ENCODE measurements around the gene ADGRG6.

Gene ADGRG6

DNA sequence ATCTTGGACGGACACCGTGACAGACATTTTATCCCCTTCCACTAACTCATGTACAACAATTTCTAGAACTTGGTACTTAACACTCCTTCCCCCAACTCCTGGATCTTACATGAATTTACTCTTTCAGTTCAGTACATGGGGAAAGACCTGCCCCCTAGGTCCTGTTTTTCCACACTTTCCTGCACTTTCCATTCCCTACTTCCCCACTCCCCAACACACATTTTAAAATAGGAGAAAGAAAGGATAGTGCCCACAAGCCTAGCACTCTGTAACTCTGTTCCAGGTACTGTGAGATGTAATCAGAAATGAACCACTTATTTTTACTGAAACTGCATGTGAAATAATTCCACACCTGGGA is 1.3 kb downstream of the ADGRG6 start:
- TF ChIP-seq, protein P1, sequence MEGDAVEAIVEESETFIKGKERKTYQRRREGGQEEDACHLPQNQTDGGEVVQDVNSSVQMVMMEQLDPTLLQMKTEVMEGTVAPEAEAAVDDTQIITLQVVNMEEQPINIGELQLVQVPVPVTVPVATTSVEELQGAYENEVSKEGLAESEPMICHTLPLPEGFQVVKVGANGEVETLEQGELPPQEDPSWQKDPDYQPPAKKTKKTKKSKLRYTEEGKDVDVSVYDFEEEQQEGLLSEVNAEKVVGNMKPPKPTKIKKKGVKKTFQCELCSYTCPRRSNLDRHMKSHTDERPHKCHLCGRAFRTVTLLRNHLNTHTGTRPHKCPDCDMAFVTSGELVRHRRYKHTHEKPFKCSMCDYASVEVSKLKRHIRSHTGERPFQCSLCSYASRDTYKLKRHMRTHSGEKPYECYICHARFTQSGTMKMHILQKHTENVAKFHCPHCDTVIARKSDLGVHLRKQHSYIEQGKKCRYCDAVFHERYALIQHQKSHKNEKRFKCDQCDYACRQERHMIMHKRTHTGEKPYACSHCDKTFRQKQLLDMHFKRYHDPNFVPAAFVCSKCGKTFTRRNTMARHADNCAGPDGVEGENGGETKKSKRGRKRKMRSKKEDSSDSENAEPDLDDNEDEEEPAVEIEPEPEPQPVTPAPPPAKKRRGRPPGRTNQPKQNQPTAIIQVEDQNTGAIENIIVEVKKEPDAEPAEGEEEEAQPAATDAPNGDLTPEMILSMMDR (IDR thresholded peaks at IDR 0.05; ENCODE audit: low read depth, low read length, missing control alignments) = no peak

DNA sequence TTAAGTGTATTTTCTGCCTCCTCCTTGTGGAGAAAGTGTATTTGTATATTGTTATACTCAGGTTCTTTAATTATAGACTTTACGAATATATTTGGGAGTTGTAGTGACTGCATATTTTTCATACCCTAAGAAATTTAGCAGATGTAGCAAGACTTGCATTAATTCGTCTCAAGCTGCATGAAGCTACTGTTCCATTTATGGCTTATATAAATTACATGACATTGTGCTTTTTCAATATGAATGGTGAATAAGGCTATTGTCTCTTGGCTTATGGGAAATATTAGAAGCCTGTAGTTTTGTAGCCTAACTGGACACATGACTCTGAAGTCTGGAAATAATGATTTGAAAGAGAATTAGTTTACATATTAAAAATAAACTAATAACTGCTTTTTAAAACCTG is 2.4 kb downstream of the ADGRG6 start:
- DNase-seq (ENCODE audit: extremely low read depth, low read depth) = no peak
- TF ChIP-seq, protein P1 (IDR thresholded peaks at IDR 0.05; ENCODE audit: low read depth, low read length, missing control alignments) = no peak
- no peak overlapping the region for H3K4me3 ChIP-seq (replicated peaks; ENCODE audit: low read depth, low read length)

More for the DNA sequence above, 1.3 kb downstream of the ADGRG6 start:
- H3K4me3 ChIP-seq (replicated peaks; ENCODE audit: low read depth, low read length) = no peak overlapping the region
- no peak for DNase-seq (ENCODE audit: extremely low read depth, low read depth)

DNA sequence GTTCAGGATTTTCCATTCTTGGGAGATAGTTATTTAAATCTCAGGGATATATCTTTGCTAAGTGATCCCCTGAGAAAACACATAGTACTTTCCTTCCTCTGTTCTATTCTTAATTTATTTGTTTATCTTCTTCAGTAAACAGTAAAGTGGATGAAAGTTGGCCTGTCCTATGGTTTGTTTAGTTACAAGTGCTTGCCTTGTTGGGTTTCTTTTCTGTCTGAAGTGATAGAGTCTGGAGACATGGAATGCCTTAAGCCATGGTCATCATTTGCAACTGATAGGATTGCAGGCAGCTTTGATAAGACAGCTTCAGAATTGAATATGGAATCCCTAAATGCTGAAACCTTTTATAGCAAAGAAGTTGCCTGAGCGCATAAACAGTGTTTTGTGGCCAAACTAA is 4.9 kb downstream of the ADGRG6 start:
- TF ChIP-seq, protein P1 (IDR thresholded peaks at IDR 0.05; ENCODE audit: low read depth, low read length, missing control alignments) = no peak
- H3K4me3 ChIP-seq (replicated peaks; ENCODE audit: low read depth, low read length) = no peak overlapping the region
- DNase-seq (ENCODE audit: extremely low read depth, low read depth) = no peak

DNA sequence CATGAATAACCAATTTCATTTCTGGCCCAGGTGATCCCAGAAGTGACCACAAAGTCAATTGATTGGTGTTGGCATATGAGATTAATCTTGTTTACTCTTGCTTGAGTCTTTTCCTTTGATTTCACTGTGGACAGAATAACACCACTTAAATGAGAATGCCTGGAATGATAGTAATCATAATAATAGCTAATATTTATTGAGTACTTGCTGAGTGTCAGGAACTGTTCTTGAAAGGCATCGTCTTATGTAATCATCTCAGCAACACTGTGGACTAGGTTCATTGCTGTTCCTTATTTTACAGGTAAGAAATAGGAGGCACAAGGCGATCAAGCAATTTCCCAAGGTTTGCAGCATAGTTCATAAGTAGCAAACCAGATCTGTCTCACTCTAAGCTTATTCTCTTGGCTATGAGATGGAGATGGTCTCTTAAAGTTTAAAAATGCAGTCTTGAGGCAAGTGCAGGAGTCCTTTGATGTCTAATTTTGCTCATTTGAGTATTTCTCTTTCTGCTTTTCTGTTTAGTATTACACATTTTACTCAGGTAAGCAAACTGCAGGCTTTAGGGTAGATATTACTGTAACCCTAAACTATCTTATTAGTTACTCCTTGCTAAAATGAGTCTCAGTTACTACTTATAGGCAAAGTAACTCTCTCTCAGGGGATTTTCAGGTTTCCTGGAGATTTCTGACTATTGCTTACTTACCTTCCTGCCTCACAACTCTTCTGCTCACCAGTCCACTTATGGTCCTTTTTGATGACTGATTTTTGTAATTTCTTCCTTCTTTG is 6.3 kb downstream of the ADGRG6 start:
- H3K4me3 ChIP-seq (replicated peaks; ENCODE audit: low read depth, low read length) = no peak overlapping the region
- TF ChIP-seq, protein P1 (IDR thresholded peaks at IDR 0.05; ENCODE audit: low read depth, low read length, missing control alignments) = no peak
- DNase-seq (ENCODE audit: extremely low read depth, low read depth) = no peak

DNA sequence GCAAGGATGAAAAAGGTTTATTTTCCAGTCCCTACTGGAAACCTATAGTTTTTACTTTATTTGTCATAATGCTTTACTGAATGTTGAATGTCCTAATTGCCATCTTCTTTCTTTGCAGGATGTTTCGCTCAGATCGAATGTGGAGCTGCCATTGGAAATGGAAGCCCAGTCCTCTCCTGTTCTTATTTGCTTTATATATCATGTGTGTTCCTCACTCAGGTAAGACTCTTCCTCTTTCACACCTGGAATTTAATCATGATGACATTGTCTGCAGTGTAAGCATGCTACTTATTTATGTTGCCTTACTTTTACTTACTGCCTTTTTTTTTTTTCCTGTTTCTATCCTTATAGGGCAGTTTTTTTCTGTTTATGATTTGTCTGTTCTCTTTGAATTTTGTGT is 7.6 kb downstream of the ADGRG6 start:
- no peak overlapping the region for H3K4me3 ChIP-seq (replicated peaks; ENCODE audit: low read depth, low read length)
- TF ChIP-seq, protein P1 (IDR thresholded peaks at IDR 0.05; ENCODE audit: low read depth, low read length, missing control alignments) = no peak

DNA sequence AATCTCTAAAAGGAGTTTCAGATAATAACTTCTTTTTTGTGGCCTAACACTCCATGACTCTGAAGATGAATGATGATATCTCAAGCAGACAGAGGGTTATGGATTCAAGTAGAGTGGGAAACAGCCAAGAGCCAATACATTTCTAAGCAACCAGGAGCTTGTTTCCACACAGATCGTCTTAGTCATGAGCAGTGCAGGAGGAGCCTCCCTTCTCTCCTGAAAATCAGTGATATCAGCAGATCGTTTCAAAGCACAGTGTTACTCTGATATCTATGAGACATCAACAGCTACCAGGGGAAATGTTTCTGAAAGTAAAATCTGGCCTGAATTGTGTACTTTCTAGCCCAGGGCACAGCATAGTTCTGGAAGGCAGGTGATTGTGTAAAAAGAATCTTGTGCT is 11.5 kb downstream of the ADGRG6 start:
- no peak for DNase-seq (ENCODE audit: extremely low read depth, low read depth)
- TF ChIP-seq, protein P1 (IDR thresholded peaks at IDR 0.05; ENCODE audit: low read depth, low read length, missing control alignments) = no peak
- H3K4me3 ChIP-seq (replicated peaks; ENCODE audit: low read depth, low read length) = no peak overlapping the region

More for the DNA sequence above, 7.6 kb downstream of the ADGRG6 start:
- no peak for DNase-seq (ENCODE audit: extremely low read depth, low read depth)

All from HFF-Myc (cell line).